D341Med (cell line): ENCODE data around the gene PHF21B.
"Not testable (repeated sequence)": the region's sequence is repeated elsewhere in the genome, so short reads cannot be mapped to it uniquely, and the experiment has no call there.

ENCODE experiments used
- DNase-seq: peaks from one replicate; pipeline ENCODE4 v3.0.0; 2012; ENCODE audit warnings: low spot score

PHF21B gene

GRCh38 chr22:45009606-45010531, at the start of gene PHF21B:
Gene PHF21B (minus strand): TSS chr22:45010005. CDS start chr22:45009549, 456 bp downstream.
- DNase-seq = peak; percentile 98

DNA sequence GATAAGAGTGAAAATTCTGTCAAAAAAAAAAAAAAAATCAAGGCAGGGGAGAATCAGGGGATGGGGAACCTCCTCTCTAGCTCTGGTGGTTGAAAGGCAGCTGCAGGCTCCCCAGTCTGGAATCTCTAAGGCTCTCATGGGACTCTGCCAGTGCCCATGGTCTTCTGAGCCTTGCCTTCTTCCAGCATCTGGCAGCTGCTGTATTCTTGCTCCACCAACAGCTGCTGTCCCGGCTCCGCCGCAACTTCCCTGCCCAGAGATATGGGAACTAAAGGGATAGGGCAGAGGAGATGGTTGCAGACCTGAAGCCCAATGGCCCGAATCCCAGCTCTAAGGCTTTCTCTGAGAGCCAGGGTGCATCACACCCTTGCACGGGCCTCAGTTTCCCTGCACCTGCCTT, 49.5 kb upstream of the PHF21B start:
- DNase-seq = no peak

- DNase-seq = no peak
Measured at GRCh38 chr22:45058622-45058912, 48.8 kb upstream of the PHF21B start.

GRCh38 chr22:45055936-45056335, 46.1 kb upstream of the PHF21B start:
- DNase-seq = no peak

GRCh38 chr22:45053571-45053970, 43.8 kb upstream of the PHF21B start:
- no peak for DNase-seq

GRCh38 chr22:45053094-45053493, 43.3 kb upstream of the PHF21B start:
- no peak for DNase-seq

GRCh38 chr22:45052665-45053064, 42.9 kb upstream of the PHF21B start:
- not testable (repeated sequence) for DNase-seq

DNA sequence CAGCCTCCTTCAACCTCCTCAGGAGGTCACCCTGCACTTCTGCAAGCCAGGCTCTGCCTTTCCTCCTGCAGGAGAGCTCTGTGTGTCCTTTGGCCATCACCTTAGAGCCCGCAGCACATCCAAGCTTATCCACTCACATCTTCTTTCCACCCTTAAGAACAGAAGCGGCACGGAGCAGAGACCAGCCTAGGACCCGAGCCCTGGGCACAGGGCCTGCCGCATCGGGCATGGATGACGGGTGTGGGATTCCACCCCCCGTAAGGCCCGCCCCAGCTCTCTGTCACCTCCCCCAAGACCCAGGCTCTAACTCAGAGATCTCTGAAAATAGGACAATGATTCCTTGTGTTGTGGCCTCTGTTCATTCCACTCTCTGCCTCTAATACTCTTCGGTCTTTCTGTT, 42.1 kb upstream of the PHF21B start:
- no peak for DNase-seq

DNA sequence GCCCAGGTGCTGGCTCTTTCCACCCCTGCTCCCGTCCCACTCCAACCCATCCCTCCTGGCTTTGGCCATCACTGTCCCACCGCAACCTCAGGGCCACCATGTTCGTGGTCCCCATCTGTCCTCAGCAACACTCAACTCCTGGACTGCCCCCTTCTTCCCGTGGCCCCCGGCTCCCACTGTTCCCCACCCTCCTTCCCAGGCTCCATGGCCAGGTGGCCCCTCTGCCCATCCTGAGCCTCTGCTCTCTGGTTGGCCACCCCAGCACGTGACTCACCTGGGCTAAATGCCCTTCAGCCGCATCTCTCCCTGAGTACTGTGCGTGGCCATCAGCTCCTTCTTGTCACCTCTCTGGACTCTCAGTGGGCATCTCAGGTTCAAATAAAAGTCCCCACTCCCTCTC, 41.6 kb upstream of the PHF21B start:
- no peak for DNase-seq

DNA sequence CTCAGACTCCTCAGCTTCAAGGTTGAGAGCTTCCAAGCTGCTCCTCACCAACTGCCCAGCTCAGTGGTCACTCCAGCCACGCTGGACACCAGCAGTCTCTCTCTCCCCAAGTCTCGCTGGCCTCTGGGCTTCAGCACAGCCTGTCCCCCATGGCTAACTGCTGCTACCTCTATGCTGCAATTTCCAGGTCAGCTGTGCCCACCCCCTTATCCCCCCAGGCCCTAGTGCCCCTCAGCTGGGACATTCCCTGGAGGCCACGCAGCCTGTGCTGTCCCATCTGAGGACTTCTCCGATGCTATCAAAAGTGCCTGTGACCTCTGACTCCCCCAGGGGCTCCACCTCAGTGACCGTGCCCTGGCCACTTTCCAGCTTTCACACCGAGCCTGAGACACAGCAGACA, 37.5 kb upstream of the PHF21B start:
- DNase-seq = no peak

- DNase-seq = no peak
Measured at GRCh38 chr22:45045208-45045607, 35.4 kb upstream of the PHF21B start.

DNA sequence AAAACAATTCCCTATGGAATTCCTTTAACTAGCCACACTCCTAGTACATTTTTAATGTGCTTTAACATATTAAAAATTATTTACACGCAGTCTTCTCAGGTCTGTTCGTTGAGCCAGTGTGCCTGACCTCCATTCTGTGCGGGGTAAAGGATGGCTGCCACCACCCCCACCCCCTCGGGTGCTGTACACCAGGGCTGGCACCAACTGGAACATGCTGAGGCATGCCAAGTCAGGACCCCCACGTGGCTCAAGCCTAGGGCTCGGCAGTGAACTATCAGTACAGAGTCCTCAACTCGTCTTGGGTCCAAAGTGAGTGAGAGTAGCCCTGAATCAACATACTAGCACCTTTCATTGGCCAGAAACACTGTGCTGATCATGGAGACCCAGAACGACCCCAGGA, 32.5 kb upstream of the PHF21B start:
- no peak for DNase-seq

- DNase-seq = no peak
Measured at GRCh38 chr22:45039133-45039532, 29.3 kb upstream of the PHF21B start.

- no peak for DNase-seq
Measured at GRCh38 chr22:45036154-45036553, 26.3 kb upstream of the PHF21B start.

GRCh38 chr22:45034821-45035220, 25.0 kb upstream of the PHF21B start:
- no peak for DNase-seq

DNA sequence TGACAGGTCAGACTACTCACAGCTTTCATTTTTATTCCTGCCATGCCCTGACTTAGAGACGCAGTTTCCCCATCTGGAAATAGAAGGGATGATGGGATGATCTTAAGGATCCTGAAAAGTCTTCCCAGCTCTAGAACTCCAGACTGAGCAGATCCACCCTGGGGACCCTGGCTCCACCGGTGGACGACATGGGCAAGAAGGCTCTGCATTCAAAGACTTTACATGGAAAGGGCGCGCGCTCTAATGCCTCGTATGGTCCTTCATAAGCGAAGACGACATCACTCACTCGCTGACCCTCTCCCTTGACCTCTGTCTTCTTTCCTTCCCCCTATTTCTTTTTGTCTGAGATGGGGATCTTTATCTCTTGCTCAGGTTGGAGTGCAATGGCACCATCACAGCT, 24.4 kb upstream of the PHF21B start:
- DNase-seq = no peak

DNA sequence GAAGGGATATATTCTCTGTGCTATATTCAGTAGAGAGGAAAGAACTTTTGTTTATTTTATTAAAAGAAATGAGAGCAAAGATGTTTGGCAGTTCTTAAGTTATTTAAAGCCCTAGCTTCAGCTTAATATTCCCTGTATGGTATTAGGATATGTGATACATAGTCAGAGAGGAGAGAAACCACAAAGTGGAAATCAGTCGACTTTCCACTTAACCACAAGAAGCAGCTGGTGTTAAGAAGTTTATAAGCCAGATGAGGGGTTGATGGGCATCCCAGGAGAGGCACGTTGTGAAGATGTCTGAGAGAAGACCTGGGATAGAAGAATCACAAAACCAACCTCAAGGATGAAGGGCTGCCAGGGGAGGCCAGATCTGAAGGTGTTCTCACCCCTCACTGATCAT, 23.3 kb upstream of the PHF21B start:
- no peak for DNase-seq

DNA sequence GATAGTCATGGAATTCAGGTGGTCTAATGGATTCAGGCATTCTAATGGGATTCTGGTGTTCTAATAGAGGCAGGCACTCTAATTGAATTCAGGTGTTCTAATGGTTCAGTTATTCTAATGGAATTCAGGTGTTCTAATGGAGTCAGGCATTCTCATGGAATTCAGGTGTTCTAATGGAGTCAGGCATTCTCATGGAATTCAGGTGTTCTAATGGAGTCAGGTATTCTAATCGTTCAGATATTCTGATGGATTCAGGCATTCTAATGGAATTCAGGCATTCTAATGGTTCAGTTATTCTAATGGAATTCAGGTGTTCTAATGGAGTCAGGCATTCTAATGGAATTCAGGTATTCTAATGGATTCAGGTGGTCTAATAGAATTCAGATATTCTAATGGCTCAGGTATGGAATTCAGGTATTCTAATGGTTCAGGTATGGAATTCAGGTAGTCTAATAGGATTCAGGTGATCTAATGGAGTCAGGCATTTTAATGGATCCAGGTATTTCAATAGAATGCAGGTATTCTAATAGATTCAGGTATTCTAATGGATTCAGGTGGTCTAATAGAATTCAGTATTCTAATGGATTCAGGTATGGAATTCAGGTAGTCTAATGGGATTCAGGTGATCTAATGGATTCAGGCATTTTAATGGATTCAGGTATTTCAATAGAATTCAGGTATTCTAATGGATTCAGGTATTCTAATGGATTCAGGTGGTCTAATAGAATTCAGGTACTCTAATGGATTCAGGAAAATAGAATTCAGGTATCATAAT, 22.0 kb upstream of the PHF21B start:
- no peak for DNase-seq

GRCh38 chr22:45029501-45029900, 19.7 kb upstream of the PHF21B start:
- DNase-seq = no peak

GRCh38 chr22:45026511-45026910, 16.7 kb upstream of the PHF21B start:
- no peak for DNase-seq

- no peak for DNase-seq
Measured at GRCh38 chr22:45023431-45023830, 13.6 kb upstream of the PHF21B start.

DNA sequence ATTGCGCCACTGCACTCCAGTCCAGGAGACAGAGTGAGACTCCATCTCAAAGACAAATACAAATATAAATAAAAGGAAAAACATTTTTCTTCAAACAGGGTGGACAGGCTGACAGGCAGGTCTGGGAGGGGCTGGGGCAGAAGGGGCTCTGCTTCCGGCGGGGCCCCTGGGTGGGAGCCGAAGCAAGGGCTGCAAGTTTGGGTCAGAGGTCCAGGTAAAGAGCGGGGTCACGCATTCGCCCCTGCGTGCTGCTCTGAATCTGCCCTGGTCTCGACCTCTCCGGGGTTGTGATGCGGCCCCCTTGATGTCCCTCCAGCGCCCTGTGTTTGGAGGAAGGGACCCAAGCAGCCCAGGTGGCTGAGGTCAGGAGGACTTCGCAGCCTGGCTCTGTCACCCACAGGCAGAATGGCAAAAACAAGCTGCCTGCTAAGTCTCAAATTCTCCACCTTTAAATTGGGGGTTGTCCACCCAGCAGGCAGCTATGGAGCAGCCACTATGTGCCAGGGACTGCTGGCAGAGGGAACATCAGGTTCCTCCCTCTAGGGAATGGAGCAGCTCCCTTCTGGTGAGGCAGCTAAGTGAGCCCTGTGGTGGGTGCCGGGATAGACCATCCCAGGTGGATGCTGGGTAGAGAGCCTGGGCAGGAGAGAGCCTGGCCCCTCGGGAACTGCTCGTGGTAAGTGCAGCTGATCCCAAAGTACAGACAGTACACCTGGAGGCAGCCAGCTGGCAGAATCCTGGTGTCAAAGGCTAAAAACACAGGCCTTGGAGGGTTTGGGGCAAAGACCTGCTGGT, 10.3 kb upstream of the PHF21B start:
- peak; percentile 63 for DNase-seq

GRCh38 chr22:45014654-45015053, 4.8 kb upstream of the PHF21B start:
- DNase-seq = no peak
